Esophagus squamous epithelium (tissue), 5 donors: ENCODE results near the gene NOD1. TPM values are rescaled to one million over a fixed set of nuclear protein-coding genes. Genes with fewer than 3 reads are reported as not detected.
A peak's percentile ranks its signal among the peaks of the same experiment; 100 is the strongest.
"Not testable (repeated sequence)": the region's sequence is repeated elsewhere in the genome, so short reads cannot be mapped to it uniquely, and the experiment has no call there.

ENCODE experiments used
- DNase-seq: peaks from one replicate; lab custom pipeline; 2025; lab: John Stamatoyannopoulos, UW
- H3K27ac ChIP-seq, 4 donors: fragments of 200-600 bp; sonication (generic); one replicate each; pipeline ENCODE4 v1.5.1; 2016 to 2019; ENCODE audit warnings: mild to moderate bottlenecking in 1 of 4
- H3K27me3 ChIP-seq, 4 donors: fragments of 200-600 bp; sonication (generic); 1 replicate in 3 of 4; 2 replicates in 1 of 4; pipeline versions ENCODE4 v1.5.1 to v1.6.0; 2017 to 2021; ENCODE audit warnings: antibody characterized with exemption in 1 of 4
- H3K36me3 ChIP-seq, 3 donors: fragments of 200-600 bp; sonication (generic); one replicate each; pipeline ENCODE4 v1.5.1; 2016 to 2019
- H3K4me1 ChIP-seq, 3 donors: fragments of 200-600 bp; sonication (generic); one replicate each; pipeline ENCODE4 v1.5.1; 2017 to 2019
- H3K4me3 ChIP-seq, 4 donors: fragments of 200-600 bp; sonication (generic); 1 replicate in 3 of 4; 2 replicates in 1 of 4; pipeline ENCODE4 v1.5.1; 2016 to 2019; ENCODE audit warnings: mild to moderate bottlenecking in 2 of 4, moderate library complexity in 1 of 4
- H3K9me3 ChIP-seq, 3 donors: fragments of 200-600 bp; sonication (generic); one replicate each; pipeline ENCODE4 v1.5.1; 2016 to 2019
- CTCF ChIP-seq, 6 experiments: fragments of 450-650 bp in 4 of 6; fragments of 200-600 bp in 2 of 6; sonication (generic) in 2 of 6; IDR thresholded peaks; one replicate each; pipeline ENCODE4 v1.5.1; 2016 to 2019; ENCODE audit warnings: antibody characterized with exemption in 6 of 6, mild to moderate bottlenecking in 4 of 6, moderate library complexity in 4 of 6
- POLR2A ChIP-seq, 4 donors: fragments of 450-650 bp; IDR thresholded peaks; one replicate each; pipeline ENCODE4 v1.6.1; 2017; ENCODE audit warnings: antibody characterized with exemption in 4 of 4, mild to moderate bottlenecking in 4 of 4, moderate library complexity in 3 of 4
- WGBS, 2 donors: methylation state at CpG; one replicate each; pipeline ENCODE4 v1.1.5; 2018; 5-methylcytosine and 5-hydroxymethylcytosine counted together
- intact Hi-C: fragments of 100-400 bp; cut with DNase I; formaldehyde crosslinking; loops from one replicate; pipeline ENCODE4 v1.15.0; 2022
- total RNA-seq, 4 donors: library from RNA; depleted of rRNA; stranded (reverse); fragments of >200 nt; gene quantifications; one replicate each; pipeline ENCODE4 v1.1.0, GENCODE V29; 2016
- donor health status: DM: yes; HTN: yes; CAD: no.

The NOD1 gene
- total RNA-seq, 4 donors from 2014 or later: 4.2 to 13.0 (median 6.2) TPM

GRCh38 chr7:30510124-30511075 lies 31.8 kb upstream of the NOD1 start:
- no peak for DNase-seq
- Histone ChIP-seq H3K4me1 (peaks cover 7 to 26% (median 13%) of the 10 kb centered on the region in 3 donors), H3K27ac (peak overlapping the region in 2 of 4 donors; percentile 44 to 51), H3K27me3 (no peaks in the 10 kb centered on the region), H3K9me3 (no peaks in the 10 kb centered on the region), H3K36me3 (no peaks in the 10 kb centered on the region), H3K4me3 (no peak overlapping the region)
- WGBS, 2 donors: 65 to 67% methylated on average over 4 of the region's 4 CpGs
- no peak for TF ChIP-seq POLR2A (IDR thresholded peaks at IDR 0.05)
- peak; percentile 46 to 91 (median 80) for TF ChIP-seq CTCF (IDR thresholded peaks at IDR 0.05)
- intact Hi-C loops: no loop called here

- H3K36me3 ChIP-seq, DNase-seq, H3K27me3 ChIP-seq, H3K4me3 ChIP-seq, intact Hi-C loops, H3K9me3 ChIP-seq: not testable (repeated sequence)
- WGBS, 2 donors: 45 to 52% methylated on average over 9 of the region's 9 CpGs
- peaks cover 7 to 31% (median 13%) of the 10 kb centered on the region in 3 donors for H3K4me1 ChIP-seq
- H3K27ac ChIP-seq: peak overlapping the region in 3 of 4 donors; percentile 24 to 51 (median 44)
Measured at GRCh38 chr7:30509171-30509857, 30.7 kb upstream of the NOD1 start.

- H3K4me1 ChIP-seq: peaks cover 23 to 49% (median 28%) of the 10 kb centered on the region in 3 donors
- H3K9me3 ChIP-seq, intact Hi-C loops, H3K4me3 ChIP-seq, H3K27ac ChIP-seq, H3K36me3 ChIP-seq, DNase-seq, H3K27me3 ChIP-seq: not testable (repeated sequence)
- 83 to 100% methylated on average over 6 to 9 of the region's 9 CpGs for WGBS, 2 donors
Measured at GRCh38 chr7:30507346-30507900, 28.8 kb upstream of the NOD1 start.

DNA sequence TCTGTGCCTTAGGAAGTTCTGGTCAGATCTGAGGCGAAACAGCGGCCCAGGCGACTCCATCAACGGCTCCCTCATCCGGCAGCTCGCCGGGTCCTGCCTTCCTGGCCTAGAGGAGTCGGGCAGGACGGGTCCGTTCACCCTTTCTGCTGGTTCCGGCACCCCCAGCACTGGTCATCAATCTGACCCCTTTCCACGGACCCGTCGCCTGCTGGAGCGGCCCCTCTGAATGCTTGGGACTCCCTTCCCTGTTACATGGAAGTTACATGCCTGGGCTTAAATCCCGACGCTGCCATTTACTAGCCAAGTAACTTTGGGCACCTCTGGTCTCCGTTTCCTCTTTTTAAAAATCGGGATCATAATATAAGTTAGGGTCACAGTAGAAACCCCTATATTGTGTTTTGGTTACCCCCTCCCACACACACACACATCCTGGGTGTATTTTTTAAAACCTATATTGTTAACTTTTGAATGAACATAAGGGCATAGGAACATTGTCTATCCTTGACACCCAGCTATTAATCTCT lies 26.7 kb upstream of the NOD1 start:
- Histone ChIP-seq H3K9me3 (no peaks in the 10 kb centered on the region), H3K4me1 (peaks cover 25 to 65% (median 31%) of the 10 kb centered on the region in 3 donors), H3K36me3 (no peaks in the 10 kb centered on the region), H3K27me3 (no peaks in the 10 kb centered on the region), H3K4me3 (peak overlapping the region; percentile 71 to 84 (median 76)), H3K27ac (peak overlapping the region; percentile 87 to 94 (median 90))
- WGBS, 2 donors: 16 to 17% methylated on average over 8 to 13 of the region's 19 CpGs
- DNase-seq: no peak
- TF ChIP-seq POLR2A (IDR thresholded peaks at IDR 0.05) (no peak), CTCF (IDR thresholded peaks at IDR 0.05) (no peak)
- intact Hi-C loops: no loop called here

DNA sequence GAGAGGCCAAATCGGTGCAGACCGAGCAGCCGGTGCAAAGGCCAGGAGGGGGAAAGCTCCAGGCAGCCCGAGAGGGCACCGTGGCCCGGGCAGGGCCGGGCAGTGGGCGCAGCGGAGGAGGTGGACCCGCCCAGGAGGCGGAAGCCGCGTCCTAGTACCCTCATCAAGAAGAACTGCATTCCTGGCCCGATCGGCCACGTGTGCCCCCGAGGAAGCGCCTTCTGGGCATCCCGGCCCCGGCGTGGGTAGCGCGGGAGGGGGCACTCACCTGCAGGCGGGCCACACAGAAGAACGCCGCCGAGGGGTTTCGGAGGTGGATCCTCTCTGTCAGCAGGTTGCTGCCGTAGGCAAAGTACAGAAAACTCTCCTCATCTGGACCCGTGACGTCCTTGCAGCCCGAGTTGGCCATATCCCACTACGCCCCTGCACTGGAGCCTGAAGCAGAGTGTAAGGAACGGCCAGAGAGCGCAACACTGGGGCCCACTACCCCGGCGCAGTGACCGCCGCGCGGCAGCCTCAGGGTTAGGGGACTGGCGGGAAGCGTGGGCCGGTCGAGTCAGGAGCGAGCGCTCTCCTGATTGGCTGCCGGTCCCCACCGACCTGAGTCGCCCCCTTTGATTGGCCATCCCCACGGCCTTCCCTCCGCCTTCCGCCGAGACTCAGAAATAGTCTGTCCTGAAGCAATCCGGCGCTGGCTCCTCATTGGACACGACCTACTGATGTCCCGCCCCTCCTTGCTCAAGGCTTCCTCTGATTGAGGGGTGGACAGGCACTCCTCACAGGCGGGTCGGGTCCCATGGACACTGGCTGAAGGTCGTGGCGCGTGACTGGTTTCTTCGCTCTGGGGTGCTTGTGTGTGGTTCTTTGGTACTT lies 26.0 kb upstream of the NOD1 start, which contains the start of gene GGCT:
GGCT (minus strand) TSS at position 529 of the 873 bp plus-strand sequence; CDS start at position 409, 120 bp downstream.
- WGBS, 2 donors: 0 to 2% methylated on average over 1 to 6 of the region's 64 CpGs
- intact Hi-C loops: no loop called here
- Histone ChIP-seq H3K27ac (peak within 1 kb of the TSS; percentile 87 to 94 (median 90)), H3K9me3 (no peaks in the 10 kb centered on the region), H3K4me1 (peaks cover 20 to 58% (median 24%) of the 10 kb centered on the region in 3 donors), H3K4me3 (peak within 1 kb of the TSS; percentile 71 to 84 (median 76)), H3K27me3 (no peaks in the 10 kb centered on the region), H3K36me3 (no peaks in the 10 kb centered on the region)
- peak; percentile 91 for DNase-seq
- peak in 3 of 4 donors; percentile 42 to 76 (median 54) for TF ChIP-seq POLR2A (IDR thresholded peaks at IDR 0.05)
- TF ChIP-seq CTCF (IDR thresholded peaks at IDR 0.05): peak in 2 of 6 experiments; percentile 8 to 9
